K562 (cell line): Measurements from ENCODE around the gene LYPD5. TPM values are rescaled to one million over a fixed set of nuclear protein-coding genes. Genes with fewer than 3 reads are reported as not detected.

Experiments
- ARNT ChIP-seq, 2 experiments: fragments of 450-650 bp; IDR thresholded peaks; 2 replicates each; pipeline ENCODE4 v1.6.1; 2016; ENCODE audit warnings: mild to moderate bottlenecking in 1 of 2
- CEBPB ChIP-seq: fragments of 450-650 bp; IDR thresholded peaks from 2 replicates; pipeline ENCODE4 v1.6.1; 2016; ENCODE audit warnings: missing genetic modification characterization, missing compliant biosample characterization
- CHD1 ChIP-seq: fragments of 200-600 bp; sonication (generic); IDR thresholded peaks from one replicate; pipeline ENCODE4 v1.6.1; 2012; ENCODE audit warnings: mild to moderate bottlenecking, moderate library complexity, low read length, inconsistent platforms
- DNMT1 ChIP-seq: fragments of 450-650 bp; IDR thresholded peaks from 2 replicates; pipeline ENCODE4 v1.6.1; 2016; ENCODE audit warnings: antibody characterized with exemption, mild to moderate bottlenecking
- KDM5B ChIP-seq: fragments of 200-600 bp; sonication (generic); IDR thresholded peaks from 2 replicates; pipeline ENCODE4 v1.6.1; 2012; ENCODE audit warnings: low read depth, mild to moderate bottlenecking, moderate library complexity, low read length, control low read depth, inconsistent platforms; ENCODE audit not compliant: insufficient replicate concordance
- MEIS2 ChIP-seq: fragments of 450-650 bp; IDR thresholded peaks from 2 replicates; pipeline ENCODE4 v1.6.1; 2014; ENCODE audit warnings: mild to moderate bottlenecking; ENCODE audit not compliant: partially characterized antibody
- MXI1 ChIP-seq: IDR thresholded peaks from 2 replicates; pipeline ENCODE4 v1.6.1; 2011; ENCODE audit warnings: low read depth, mild to moderate bottlenecking, improper control_type of control experiment, low read length
- MYC ChIP-seq, 2 experiments: fragments of 250-450 bp in 1 of 2; sonication (Bioruptor Pico) in 1 of 2; IDR thresholded peaks; 2 replicates each; pipeline versions ENCODE4 v1.5.1 to v1.6.1; 2012 to 2021; ENCODE audit warnings: low read depth in 2 of 2, borderline replicate concordance in 1 of 2, improper control_type of control experiment in 1 of 2, low read length in 1 of 2, mild to moderate bottlenecking in 1 of 2, moderate library complexity in 1 of 2
- NFRKB ChIP-seq: fragments of 450-650 bp; IDR thresholded peaks from 2 replicates; pipeline ENCODE4 v1.6.1; 2016; ENCODE audit warnings: low read depth
- SMARCA4 ChIP-seq: fragments of 450-650 bp; IDR thresholded peaks from 2 replicates; pipeline ENCODE4 v1.6.1; 2016
- SMARCC2 ChIP-seq: fragments of 450-650 bp; IDR thresholded peaks from 2 replicates; pipeline ENCODE4 v1.6.1; 2017; ENCODE audit warnings: antibody characterized with exemption, moderate library complexity, mild to moderate bottlenecking, low read depth
- SREBF2 ChIP-seq: sonication (generic); formaldehyde crosslinking; IDR thresholded peaks from 2 replicates; pipeline ENCODE4 v1.4.0; 2020; ENCODE audit warnings: mild to moderate bottlenecking, missing genetic modification reagents
- SRSF3 ChIP-seq: fragments of 200-400 bp; formaldehyde crosslinking; IDR thresholded peaks from 2 replicates; pipeline ENCODE4 v1.6.1; 2016; ENCODE audit warnings: mild to moderate bottlenecking, low read length, moderate library complexity; ENCODE audit not compliant: insufficient read depth
- ZNF165 ChIP-seq: fragments of 250-450 bp; sonication (Bioruptor Pico); IDR thresholded peaks from 2 replicates; pipeline ENCODE4 v1.4.0; 2020; ENCODE audit warnings: borderline replicate concordance
- polyA plus RNA-seq, 8 experiments: library from polyadenylated mRNA; depleted of rRNA in 4 of 8; stranded (reverse) in 5 of 8; unstranded in 3 of 8; fragments of >200 nt; fragmentation: Nextera tagmentation in 2 of 8; fragmentation: Illumina TruSeq in 1 of 8; extraction: Ambion mirVana in 2 of 8; extraction: Trizol in 1 of 8; gene quantifications; 2 replicates each; pipeline versions ENCODE4 v1.2.1 to v1.2.3, GENCODE V29; 2011 to 2014; ENCODE audit warnings: inconsistent platforms in 1 of 8, missing spikeins in 1 of 8
- total RNA-seq, 7 experiments: library from RNA; depleted of rRNA in 6 of 7; stranded (reverse); fragments of >200 nt in 6 of 7; fragmentation: Illumina TruSeq in 2 of 7; extraction: Trizol in 2 of 7; gene quantifications; 2 replicates each; pipeline versions ENCODE4 v1.2.1 to v1.2.3, GENCODE V29; 2011 to 2021; ENCODE audit warnings: low replicate concordance in 1 of 7
- TF ChIP-seq, protein P1 (sequence below): fragments of 200-800 bp; sonication (Bioruptor generic); IDR thresholded peaks from 2 replicates; pipeline ENCODE4 v1.6.1; 2016; ENCODE audit warnings: missing genetic modification characterization, missing compliant biosample characterization
- TF ChIP-seq, protein P2 (sequence below): sonication (generic); formaldehyde crosslinking; IDR thresholded peaks from 2 replicates; pipeline ENCODE4 v1.8.1; 2023; ENCODE audit warnings: mild to moderate bottlenecking, missing genetic modification reagents
- TF ChIP-seq, protein P3 (sequence below), 2 experiments: fragments of 250-450 bp in 1 of 2; fragments of 450-650 bp in 1 of 2; sonication (Bioruptor Pico) in 1 of 2; IDR thresholded peaks; 2 replicates each; pipeline versions ENCODE4 v1.6.1 to v1.8.0; 2016 to 2021; ENCODE audit warnings: mild to moderate bottlenecking in 2 of 2, moderate library complexity in 2 of 2, missing compliant biosample characterization in 1 of 2, missing genetic modification characterization in 1 of 2
- TF ChIP-seq, protein P4 (sequence below): fragments of 450-650 bp; IDR thresholded peaks from 2 replicates; pipeline ENCODE4 v1.6.1; 2016; ENCODE audit warnings: antibody characterized with exemption

Gene LYPD5
- total and polyA plus RNA-seq, 9 of the 15 experiments (the other 6 are each of a cell fraction or from before 2014, with no cell fraction given): 0.03 to 0.22 (median 0.10) TPM; not detected in 3

DNA sequence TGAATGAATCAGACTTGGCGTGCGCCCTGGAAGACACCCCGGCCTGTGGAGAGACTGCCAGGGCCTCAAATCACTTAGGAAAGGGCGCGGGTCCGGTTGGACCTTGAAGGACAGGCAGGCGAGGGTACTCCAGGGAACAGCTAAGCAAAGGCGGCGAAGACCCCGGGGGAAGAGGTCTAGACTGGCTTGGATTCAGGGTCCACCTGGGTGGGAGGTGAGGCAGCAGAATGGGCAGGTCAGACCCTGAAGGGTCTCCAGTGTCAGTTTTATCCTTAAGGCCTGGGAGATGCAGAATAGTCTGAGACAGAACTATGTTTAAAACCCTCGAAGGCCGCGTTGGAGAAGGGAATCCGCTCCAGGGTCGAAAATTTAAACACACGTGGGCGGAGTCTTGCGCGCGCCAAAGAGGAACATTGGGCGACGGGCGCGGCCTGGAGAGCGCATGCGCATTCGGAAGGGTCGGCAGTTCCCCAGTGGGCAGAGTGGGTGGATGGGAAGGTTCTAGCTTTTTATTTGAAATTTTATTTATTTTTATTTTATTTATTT lies 46.9 kb downstream of the LYPD5 start (continued):
- TF ChIP-seq MEIS2 (peak; percentile 31), SMARCC2 (no peak), KDM5B (peak; percentile 1), ARNT (IDR thresholded peaks at IDR 0.05) (peak in 1 of 2 experiments; percentile 43; a peak in 1 of 4 replicates), MXI1 (peak; percentile 61; the same call in 1 of the 2 replicates), DNMT1 (no peak), MYC (IDR thresholded peaks at IDR 0.05; ENCODE audit: low read depth, low read length) (peak; percentile 83), MYC (CRISPR knock-in tag; IDR thresholded peaks at IDR 0.05; ENCODE audit: borderline replicate concordance, low read depth) (peak; percentile 72; the same call in 1 of the 2 replicates), CHD1 (peak; percentile 81), SRSF3 (peak; percentile 95; the same call in 1 of the 2 replicates), SMARCA4 (peak; percentile 29), CEBPB (no peak), ZNF165 (no peak), NFRKB (peak; percentile 87), SREBF2 (CRISPR knock-in tag) (no peak)
- TF ChIP-seq, protein P1, sequence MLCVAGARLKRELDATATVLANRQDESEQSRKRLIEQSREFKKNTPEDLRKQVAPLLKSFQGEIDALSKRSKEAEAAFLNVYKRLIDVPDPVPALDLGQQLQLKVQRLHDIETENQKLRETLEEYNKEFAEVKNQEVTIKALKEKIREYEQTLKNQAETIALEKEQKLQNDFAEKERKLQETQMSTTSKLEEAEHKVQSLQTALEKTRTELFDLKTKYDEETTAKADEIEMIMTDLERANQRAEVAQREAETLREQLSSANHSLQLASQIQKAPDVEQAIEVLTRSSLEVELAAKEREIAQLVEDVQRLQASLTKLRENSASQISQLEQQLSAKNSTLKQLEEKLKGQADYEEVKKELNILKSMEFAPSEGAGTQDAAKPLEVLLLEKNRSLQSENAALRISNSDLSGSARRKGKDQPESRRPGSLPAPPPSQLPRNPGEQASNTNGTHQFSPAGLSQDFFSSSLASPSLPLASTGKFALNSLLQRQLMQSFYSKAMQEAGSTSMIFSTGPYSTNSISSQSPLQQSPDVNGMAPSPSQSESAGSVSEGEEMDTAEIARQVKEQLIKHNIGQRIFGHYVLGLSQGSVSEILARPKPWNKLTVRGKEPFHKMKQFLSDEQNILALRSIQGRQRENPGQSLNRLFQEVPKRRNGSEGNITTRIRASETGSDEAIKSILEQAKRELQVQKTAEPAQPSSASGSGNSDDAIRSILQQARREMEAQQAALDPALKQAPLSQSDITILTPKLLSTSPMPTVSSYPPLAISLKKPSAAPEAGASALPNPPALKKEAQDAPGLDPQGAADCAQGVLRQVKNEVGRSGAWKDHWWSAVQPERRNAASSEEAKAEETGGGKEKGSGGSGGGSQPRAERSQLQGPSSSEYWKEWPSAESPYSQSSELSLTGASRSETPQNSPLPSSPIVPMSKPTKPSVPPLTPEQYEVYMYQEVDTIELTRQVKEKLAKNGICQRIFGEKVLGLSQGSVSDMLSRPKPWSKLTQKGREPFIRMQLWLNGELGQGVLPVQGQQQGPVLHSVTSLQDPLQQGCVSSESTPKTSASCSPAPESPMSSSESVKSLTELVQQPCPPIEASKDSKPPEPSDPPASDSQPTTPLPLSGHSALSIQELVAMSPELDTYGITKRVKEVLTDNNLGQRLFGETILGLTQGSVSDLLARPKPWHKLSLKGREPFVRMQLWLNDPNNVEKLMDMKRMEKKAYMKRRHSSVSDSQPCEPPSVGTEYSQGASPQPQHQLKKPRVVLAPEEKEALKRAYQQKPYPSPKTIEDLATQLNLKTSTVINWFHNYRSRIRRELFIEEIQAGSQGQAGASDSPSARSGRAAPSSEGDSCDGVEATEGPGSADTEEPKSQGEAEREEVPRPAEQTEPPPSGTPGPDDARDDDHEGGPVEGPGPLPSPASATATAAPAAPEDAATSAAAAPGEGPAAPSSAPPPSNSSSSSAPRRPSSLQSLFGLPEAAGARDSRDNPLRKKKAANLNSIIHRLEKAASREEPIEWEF (CRISPR knock-in tag): no peak
- TF ChIP-seq, protein P2, sequence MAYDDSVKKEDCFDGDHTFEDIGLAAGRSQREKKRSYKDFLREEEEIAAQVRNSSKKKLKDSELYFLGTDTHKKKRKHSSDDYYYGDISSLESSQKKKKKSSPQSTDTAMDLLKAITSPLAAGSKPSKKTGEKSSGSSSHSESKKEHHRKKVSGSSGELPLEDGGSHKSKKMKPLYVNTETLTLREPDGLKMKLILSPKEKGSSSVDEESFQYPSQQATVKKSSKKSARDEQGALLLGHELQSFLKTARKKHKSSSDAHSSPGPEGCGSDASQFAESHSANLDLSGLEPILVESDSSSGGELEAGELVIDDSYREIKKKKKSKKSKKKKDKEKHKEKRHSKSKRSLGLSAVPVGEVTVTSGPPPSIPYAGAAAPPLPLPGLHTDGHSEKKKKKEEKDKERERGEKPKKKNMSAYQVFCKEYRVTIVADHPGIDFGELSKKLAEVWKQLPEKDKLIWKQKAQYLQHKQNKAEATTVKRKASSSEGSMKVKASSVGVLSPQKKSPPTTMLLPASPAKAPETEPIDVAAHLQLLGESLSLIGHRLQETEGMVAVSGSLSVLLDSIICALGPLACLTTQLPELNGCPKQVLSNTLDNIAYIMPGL: no peak
- TF ChIP-seq, protein P3, sequence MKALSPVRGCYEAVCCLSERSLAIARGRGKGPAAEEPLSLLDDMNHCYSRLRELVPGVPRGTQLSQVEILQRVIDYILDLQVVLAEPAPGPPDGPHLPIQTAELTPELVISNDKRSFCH (CRISPR knock-in tag; IDR thresholded peaks at IDR 0.05): no peak
- TF ChIP-seq, protein P3 (tag; IDR thresholded peaks at IDR 0.05): peak; percentile 49; the same call in 1 of the 2 replicates
- TF ChIP-seq, protein P4, sequence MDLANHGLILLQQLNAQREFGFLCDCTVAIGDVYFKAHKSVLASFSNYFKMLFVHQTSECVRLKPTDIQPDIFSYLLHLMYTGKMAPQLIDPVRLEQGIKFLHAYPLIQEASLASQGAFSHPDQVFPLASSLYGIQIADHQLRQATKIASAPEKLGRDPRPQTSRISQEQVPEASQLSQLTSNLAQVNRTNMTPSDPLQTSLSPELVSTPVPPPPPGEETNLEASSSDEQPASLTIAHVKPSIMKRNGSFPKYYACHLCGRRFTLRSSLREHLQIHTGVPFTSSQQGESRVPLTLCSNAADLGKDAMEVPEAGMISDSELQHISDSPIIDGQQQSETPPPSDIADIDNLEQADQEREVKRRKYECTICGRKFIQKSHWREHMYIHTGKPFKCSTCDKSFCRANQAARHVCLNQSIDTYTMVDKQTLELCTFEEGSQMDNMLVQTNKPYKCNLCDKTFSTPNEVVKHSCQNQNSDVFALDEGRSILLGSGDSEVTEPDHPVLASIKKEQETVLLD: peak; percentile 66; the same call in 1 of the 2 replicates
